WTC11 (cell line): Measurements from ENCODE around the gene NTN1. TPM values are rescaled to one million over a fixed set of nuclear protein-coding genes. Genes with fewer than 3 reads are reported as not detected.

ENCODE experiments used
- ATAC-seq: fragments of 200-7000 bp; cut with Tn5 transposase; 2 replicates; pipeline ENCODE4 v1.10.0; 2021; ENCODE audit warnings: mild to moderate bottlenecking, moderate library complexity
- CTCF ChIA-PET: fragments of 300-600 bp; sonication (Branson Sonifier 250); formaldehyde crosslinking; loops from one replicate; lab custom pipeline; 2021; ENCODE audit warnings: antibody characterized with exemption; lab: Charles Lee
- POLR2A ChIA-PET: fragments of 350-600 bp; sonication (Branson Sonifier 250); formaldehyde crosslinking; loops from one replicate; lab custom pipeline; 2021; ENCODE audit warnings: antibody characterized with exemption; lab: Charles Lee
- DNase-seq: peaks from one replicate; pipeline ENCODE4 v3.0.0; 2021; ENCODE audit warnings: low spot score
- H3K27ac Mint-ChIP-seq: 2 replicates; pipeline ENCODE4 v1.8.0; 2021; ENCODE audit warnings: mixed read lengths
- H3K27me3 Mint-ChIP-seq: 2 replicates; pipeline ENCODE4 v1.8.0; 2021; ENCODE audit warnings: low read depth, mild to moderate bottlenecking, moderate library complexity, mixed read lengths
- H3K36me3 Mint-ChIP-seq: 2 replicates; pipeline ENCODE4 v1.8.0; 2021; ENCODE audit warnings: mixed read lengths
- H3K4me1 Mint-ChIP-seq: 2 replicates; pipeline ENCODE4 v1.8.0; 2022; ENCODE audit warnings: mixed read lengths
- H3K4me3 Mint-ChIP-seq: 2 replicates; pipeline ENCODE4 v1.8.0; 2021; ENCODE audit warnings: mild to moderate bottlenecking, moderate library complexity, mixed read lengths
- H3K9me3 Mint-ChIP-seq: 2 replicates; pipeline ENCODE4 v1.8.0; 2021; ENCODE audit warnings: mixed read lengths
- ATF1 ChIP-seq: sonication (generic); formaldehyde crosslinking; IDR thresholded peaks from 2 replicates; pipeline ENCODE4 v1.8.1; 2023; ENCODE audit warnings: mild to moderate bottlenecking, moderate library complexity, missing genetic modification reagents
- SP1 ChIP-seq: sonication (generic); formaldehyde crosslinking; conservative IDR thresholded peaks from 2 replicates; pipeline ENCODE4 v1.8.1; 2022; ENCODE audit warnings: missing genetic modification reagents
- total RNA-seq: library from RNA; stranded (reverse); gene quantifications from 3 replicates; pipeline ENCODE4 v1.2.3, GENCODE V29; 2021
- TF ChIP-seq, protein P1 (sequence below): sonication (generic); formaldehyde crosslinking; conservative IDR thresholded peaks from 2 replicates; pipeline ENCODE4 v1.8.1; 2023; ENCODE audit warnings: mild to moderate bottlenecking, low read depth, missing genetic modification reagents, moderate library complexity
- TF ChIP-seq, protein P2 (sequence below): sonication (generic); formaldehyde crosslinking; IDR thresholded peaks from 2 replicates; pipeline ENCODE4 v1.8.1; 2022; ENCODE audit warnings: low read depth, missing genetic modification reagents, borderline replicate concordance
- TF ChIP-seq, protein P3 (sequence below): sonication (generic); formaldehyde crosslinking; IDR thresholded peaks from 2 replicates; pipeline ENCODE4 v1.8.1; 2023; ENCODE audit warnings: mild to moderate bottlenecking, moderate library complexity, missing genetic modification reagents
- TF ChIP-seq, protein P4 (sequence below): fragments of 250-450 bp; sonication (Bioruptor Pico); IDR thresholded peaks from 2 replicates; pipeline ENCODE4 v2.1.2; 2022; ENCODE audit warnings: mild to moderate bottlenecking, moderate library complexity
- TF ChIP-seq, protein P5 (sequence below): sonication (generic); formaldehyde crosslinking; IDR thresholded peaks from 2 replicates; pipeline ENCODE4 v1.8.0; 2022; ENCODE audit warnings: mild to moderate bottlenecking, missing genetic modification reagents

Gene NTN1
- total RNA-seq, 1 experiment from 2014 or later, result 5.5 TPM

DNA sequence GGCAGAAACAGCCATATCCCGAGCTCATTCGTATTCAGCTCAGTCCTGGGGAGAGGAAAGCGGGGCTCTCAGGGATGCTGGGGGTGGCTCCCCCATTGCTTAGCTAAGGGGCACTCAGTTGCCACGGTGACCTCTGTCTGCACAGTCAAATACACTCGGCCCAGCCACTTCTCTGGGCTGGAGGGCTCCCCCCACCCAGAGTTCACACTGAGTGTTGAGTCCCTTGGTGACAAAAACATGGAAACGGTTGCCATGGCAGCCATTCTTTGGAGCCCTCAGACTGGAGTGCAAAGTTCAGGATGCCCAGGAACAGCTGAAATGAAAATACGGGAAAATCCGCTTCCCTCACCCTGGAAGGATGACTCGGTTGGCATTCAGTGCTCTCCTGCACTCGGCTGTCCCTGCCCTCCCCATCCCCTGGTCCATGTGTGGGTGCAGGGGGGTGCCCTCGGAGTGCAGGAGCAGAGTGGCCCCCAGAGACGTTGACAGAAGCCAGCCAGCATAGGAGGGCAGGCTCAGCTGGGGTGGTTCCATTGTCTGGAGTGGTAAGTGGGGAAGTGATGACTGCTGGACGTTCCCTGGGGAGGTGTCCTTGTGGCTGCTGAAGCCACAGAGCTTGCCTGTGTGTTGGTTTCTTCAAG lies 216.5 kb downstream of the NTN1 start (continued):
- TF ChIP-seq, protein P1, sequence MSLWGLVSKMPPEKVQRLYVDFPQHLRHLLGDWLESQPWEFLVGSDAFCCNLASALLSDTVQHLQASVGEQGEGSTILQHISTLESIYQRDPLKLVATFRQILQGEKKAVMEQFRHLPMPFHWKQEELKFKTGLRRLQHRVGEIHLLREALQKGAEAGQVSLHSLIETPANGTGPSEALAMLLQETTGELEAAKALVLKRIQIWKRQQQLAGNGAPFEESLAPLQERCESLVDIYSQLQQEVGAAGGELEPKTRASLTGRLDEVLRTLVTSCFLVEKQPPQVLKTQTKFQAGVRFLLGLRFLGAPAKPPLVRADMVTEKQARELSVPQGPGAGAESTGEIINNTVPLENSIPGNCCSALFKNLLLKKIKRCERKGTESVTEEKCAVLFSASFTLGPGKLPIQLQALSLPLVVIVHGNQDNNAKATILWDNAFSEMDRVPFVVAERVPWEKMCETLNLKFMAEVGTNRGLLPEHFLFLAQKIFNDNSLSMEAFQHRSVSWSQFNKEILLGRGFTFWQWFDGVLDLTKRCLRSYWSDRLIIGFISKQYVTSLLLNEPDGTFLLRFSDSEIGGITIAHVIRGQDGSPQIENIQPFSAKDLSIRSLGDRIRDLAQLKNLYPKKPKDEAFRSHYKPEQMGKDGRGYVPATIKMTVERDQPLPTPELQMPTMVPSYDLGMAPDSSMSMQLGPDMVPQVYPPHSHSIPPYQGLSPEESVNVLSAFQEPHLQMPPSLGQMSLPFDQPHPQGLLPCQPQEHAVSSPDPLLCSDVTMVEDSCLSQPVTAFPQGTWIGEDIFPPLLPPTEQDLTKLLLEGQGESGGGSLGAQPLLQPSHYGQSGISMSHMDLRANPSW (CRISPR knock-in tag), result no peak
- TF ChIP-seq, protein P2, sequence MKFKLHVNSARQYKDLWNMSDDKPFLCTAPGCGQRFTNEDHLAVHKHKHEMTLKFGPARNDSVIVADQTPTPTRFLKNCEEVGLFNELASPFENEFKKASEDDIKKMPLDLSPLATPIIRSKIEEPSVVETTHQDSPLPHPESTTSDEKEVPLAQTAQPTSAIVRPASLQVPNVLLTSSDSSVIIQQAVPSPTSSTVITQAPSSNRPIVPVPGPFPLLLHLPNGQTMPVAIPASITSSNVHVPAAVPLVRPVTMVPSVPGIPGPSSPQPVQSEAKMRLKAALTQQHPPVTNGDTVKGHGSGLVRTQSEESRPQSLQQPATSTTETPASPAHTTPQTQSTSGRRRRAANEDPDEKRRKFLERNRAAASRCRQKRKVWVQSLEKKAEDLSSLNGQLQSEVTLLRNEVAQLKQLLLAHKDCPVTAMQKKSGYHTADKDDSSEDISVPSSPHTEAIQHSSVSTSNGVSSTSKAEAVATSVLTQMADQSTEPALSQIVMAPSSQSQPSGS (CRISPR knock-in tag), result no peak

DNA sequence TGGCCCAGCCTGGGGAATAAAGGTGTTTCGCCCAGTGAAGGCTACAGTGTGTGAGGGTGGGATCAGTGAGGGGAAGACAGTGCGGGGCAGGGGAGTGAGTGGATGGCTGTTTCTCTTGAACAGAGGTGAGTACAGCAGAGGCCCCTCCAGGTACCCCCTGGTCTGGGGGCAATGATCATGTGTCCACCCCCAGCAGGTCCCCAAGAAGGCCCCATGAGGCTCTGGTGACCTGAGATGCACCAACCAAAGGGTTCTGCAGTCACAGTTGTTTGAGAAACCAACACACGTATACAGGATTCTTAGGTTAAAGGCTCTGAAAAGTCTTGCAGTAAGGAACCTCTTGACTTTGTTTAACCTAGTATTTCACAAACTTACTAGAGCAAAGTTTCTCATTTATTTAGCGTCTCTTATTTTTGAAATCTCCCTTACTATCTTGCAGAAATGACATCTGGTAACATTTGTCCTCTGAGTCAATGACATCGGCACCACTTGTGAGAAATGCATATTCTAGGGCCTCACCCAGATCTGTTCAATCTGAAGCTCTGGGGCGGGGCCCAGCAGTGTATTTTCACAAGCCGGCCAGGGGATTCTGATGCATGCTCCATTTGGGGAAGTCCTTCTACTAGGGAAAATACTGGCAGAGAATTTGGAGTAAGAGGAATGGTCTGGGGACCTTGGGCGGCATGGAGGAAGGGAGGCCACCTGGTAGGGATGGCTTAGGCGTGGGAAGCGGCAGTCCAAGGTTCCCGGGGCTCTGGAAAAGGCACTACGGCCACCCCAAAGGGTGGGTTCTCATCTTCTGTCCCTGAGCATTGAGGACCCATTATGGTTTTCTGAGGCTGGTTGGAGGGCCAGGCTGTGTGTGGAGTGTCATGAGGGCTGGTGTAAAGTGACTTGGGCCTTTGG lies 217.3 kb downstream of the NTN1 start:
- no peaks in the 10 kb centered on the region for H3K9me3 Mint-ChIP-seq
- H3K27me3 Mint-ChIP-seq, result peaks cover 17% of the 10 kb centered on the region
- ATAC-seq (no peak), DNase-seq (no peak)
- peak overlapping the region; percentile 66 for H3K4me3 Mint-ChIP-seq
- H3K27ac Mint-ChIP-seq, result 0 out of 2 replicates have a peak overlapping the region, but pooled peaks have one; percentile 60
- CTCF ChIA-PET, result no interaction called here
- peaks cover 34% of the 10 kb centered on the region for H3K4me1 Mint-ChIP-seq
- TF ChIP-seq, protein P3, sequence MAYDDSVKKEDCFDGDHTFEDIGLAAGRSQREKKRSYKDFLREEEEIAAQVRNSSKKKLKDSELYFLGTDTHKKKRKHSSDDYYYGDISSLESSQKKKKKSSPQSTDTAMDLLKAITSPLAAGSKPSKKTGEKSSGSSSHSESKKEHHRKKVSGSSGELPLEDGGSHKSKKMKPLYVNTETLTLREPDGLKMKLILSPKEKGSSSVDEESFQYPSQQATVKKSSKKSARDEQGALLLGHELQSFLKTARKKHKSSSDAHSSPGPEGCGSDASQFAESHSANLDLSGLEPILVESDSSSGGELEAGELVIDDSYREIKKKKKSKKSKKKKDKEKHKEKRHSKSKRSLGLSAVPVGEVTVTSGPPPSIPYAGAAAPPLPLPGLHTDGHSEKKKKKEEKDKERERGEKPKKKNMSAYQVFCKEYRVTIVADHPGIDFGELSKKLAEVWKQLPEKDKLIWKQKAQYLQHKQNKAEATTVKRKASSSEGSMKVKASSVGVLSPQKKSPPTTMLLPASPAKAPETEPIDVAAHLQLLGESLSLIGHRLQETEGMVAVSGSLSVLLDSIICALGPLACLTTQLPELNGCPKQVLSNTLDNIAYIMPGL (CRISPR knock-in tag), result no peak
- TF ChIP-seq, protein P4, sequence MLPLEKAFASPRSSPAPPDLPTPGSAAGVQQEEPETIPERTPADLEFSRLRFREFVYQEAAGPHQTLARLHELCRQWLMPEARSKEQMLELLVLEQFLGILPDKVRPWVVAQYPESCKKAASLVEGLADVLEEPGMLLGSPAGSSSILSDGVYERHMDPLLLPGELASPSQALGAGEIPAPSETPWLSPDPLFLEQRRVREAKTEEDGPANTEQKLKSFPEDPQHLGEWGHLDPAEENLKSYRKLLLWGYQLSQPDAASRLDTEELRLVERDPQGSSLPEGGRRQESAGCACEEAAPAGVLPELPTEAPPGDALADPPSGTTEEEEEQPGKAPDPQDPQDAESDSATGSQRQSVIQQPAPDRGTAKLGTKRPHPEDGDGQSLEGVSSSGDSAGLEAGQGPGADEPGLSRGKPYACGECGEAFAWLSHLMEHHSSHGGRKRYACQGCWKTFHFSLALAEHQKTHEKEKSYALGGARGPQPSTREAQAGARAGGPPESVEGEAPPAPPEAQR (CRISPR knock-in tag), result no peak
- TF ChIP-seq, all 79 proteins: peak for 0
- POLR2A ChIA-PET, result no interaction called here
- H3K36me3 Mint-ChIP-seq, result no peaks in the 10 kb centered on the region

DNA sequence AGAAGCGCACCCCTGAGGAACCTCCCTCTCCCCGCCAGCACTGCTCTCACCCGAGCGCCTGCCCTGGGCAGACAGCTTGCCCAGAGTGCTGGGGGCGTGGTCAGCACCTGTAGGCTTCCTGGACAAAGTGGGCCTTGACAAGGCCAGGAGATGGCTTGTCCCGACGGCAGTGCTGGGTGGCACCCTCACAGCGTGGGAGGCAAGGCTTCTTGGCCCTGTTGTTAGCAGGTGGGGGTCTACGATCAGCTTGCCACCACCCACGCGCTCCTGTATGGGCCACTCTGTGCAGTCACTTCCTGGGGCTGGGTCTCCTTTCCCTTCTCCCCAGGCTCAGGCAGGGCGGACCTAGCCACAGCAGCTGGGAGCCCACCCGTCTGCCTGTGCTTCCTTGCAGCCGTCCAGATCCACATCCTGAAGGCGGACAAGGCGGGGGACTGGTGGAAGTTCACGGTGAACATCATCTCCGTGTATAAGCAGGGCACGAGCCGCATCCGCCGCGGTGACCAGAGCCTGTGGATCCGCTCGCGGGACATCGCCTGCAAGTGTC lies 218.0 kb downstream of the NTN1 start:
- ChIA-PET POLR2A (no interaction called here), CTCF (no interaction called here)
- Mint-ChIP-seq H3K9me3 (no peaks in the 10 kb centered on the region), H3K4me3 (peak overlapping the region; percentile 66), H3K4me1 (peaks cover 39% of the 10 kb centered on the region), H3K27me3 (peaks cover 17% of the 10 kb centered on the region), H3K27ac (no peak overlapping the region), H3K36me3 (no peaks in the 10 kb centered on the region)
- TF ChIP-seq SP1 (CRISPR knock-in tag) (0 out of 2 replicates have a peak, but pooled peaks have one; percentile 0), ATF1 (no peak)
- TF ChIP-seq, protein P5, sequence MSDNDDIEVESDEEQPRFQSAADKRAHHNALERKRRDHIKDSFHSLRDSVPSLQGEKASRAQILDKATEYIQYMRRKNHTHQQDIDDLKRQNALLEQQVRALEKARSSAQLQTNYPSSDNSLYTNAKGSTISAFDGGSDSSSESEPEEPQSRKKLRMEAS, result peak; percentile 72; the same call in 1 of the 2 replicates
- ATAC-seq, result peak; percentile 15
- DNase-seq, result no peak
